GM12878 (cell line): Measurements from ENCODE around the gene RAB3A. TPM values are rescaled to one million over a fixed set of nuclear protein-coding genes. Genes with fewer than 3 reads are reported as not detected.

Source experiments
- ATAC-seq: fragments of 200-7000 bp; cut with Tn5 transposase; 3 replicates; pipeline ENCODE4 v1.9.1; 2020; ENCODE audit warnings: mild to moderate bottlenecking, moderate library complexity
- BruUV-seq: library from RNA; stranded (reverse); fragments of 400-500 nt; replicated peaks from 2 replicates; lab custom pipeline; 2021; lab: Mats Ljungman, UMichigan
- CTCF ChIA-PET: fragments of 300-600 bp; sonication (Branson Sonifier 250); formaldehyde crosslinking; extraction: SDS; loops from one replicate; lab custom pipeline; 2021; ENCODE audit warnings: inconsistent platforms; lab: Yijun Ruan, JAX
- POLR2A ChIA-PET: fragments of 350-600 bp; formaldehyde crosslinking; extraction: SDS; loops from one replicate; lab custom pipeline; 2021; ENCODE audit warnings: inconsistent platforms; lab: Charles Lee
- RAD21 ChIA-PET: fragments of 300-600 bp; sonication (Branson Sonifier 250); formaldehyde crosslinking; loops from one replicate; lab custom pipeline; 2023; ENCODE audit warnings: antibody characterized with exemption; ENCODE audit not compliant: unreplicated experiment; lab: Charles Lee
- SMC1A ChIA-PET: fragments of 300-600 bp; sonication (Branson Sonifier 250); formaldehyde crosslinking; loops from one replicate; lab custom pipeline; 2023; ENCODE audit not compliant: unreplicated experiment, uncharacterized antibody; lab: Charles Lee
- DNase-seq: peaks from one replicate; pipeline ENCODE4 v3.0.0-alpha.2; 2011; ENCODE audit warnings: low read depth, low spot score
- FAIRE-seq: peaks from 3 replicates; lab custom pipeline; 2011; peaks lifted over from hg19 to GRCh38; lab: Jason Lieb, UNC
- H2AFZ ChIP-seq: 2 replicates; pipeline ENCODE4 v1.6.0; 2011; ENCODE audit warnings: low read depth, low read length, control low read depth; ENCODE audit not compliant: control insufficient read depth
- H3K27ac ChIP-seq: 2 replicates; pipeline ENCODE4 v1.5.1; 2011; ENCODE audit warnings: control low read depth; ENCODE audit not compliant: control insufficient read depth, insufficient read depth
- H3K27me3 ChIP-seq, 2 experiments: replicated peaks in 1 of 2; 2 replicates each; pipeline versions ENCODE4 v1.6.0 to v1.6.1; 2011; ENCODE audit warnings: low read length in 1 of 2; ENCODE audit not compliant: control insufficient read depth in 2 of 2, insufficient read depth in 2 of 2
- H3K36me3 ChIP-seq, 2 experiments: 2 replicates each; pipeline ENCODE4 v1.5.1; 2011; ENCODE audit warnings: low read length in 1 of 2; ENCODE audit not compliant: control insufficient read depth in 2 of 2, insufficient read depth in 2 of 2
- H3K4me1 ChIP-seq: 2 replicates; pipeline ENCODE4 v1.6.1; 2011; ENCODE audit warnings: mild to moderate bottlenecking, low read length, moderate library complexity, mixed read lengths; ENCODE audit not compliant: control insufficient read depth, insufficient read depth
- H3K4me2 ChIP-seq: 2 replicates; pipeline ENCODE4 v1.6.0; 2011; ENCODE audit warnings: control low read depth; ENCODE audit not compliant: control insufficient read depth, insufficient read depth
- H3K4me3 ChIP-seq: fragments of 200-600 bp; sonication (generic); 2 replicates; pipeline ENCODE4 v1.5.1; 2016
- H3K79me2 ChIP-seq: 2 replicates; pipeline ENCODE4 v1.6.0; 2011; ENCODE audit warnings: low read length; ENCODE audit not compliant: control insufficient read depth, insufficient read depth
- H3K9ac ChIP-seq: 2 replicates; pipeline ENCODE4 v1.8.0; 2011; ENCODE audit warnings: low read length, control low read depth, mixed read lengths; ENCODE audit not compliant: control insufficient read depth, insufficient read depth
- H3K9me3 ChIP-seq: replicated peaks from 3 replicates; pipeline ENCODE4 v1.5.1; 2011; ENCODE audit warnings: mild to moderate bottlenecking, low read length; ENCODE audit not compliant: control insufficient read depth, insufficient read depth
- H4K20me1 ChIP-seq: 2 replicates; pipeline ENCODE4 v1.6.0; 2011; ENCODE audit not compliant: control insufficient read depth, insufficient read depth
- BCL3 ChIP-seq: IDR thresholded peaks from 2 replicates; pipeline ENCODE4 v1.6.1; 2011; ENCODE audit warnings: borderline replicate concordance, low read depth, mild to moderate bottlenecking, moderate library complexity, low read length; ENCODE audit not compliant: insufficient read depth, poor library complexity, severe bottlenecking
- CEBPB ChIP-seq, 2 experiments: fragments of 150-350 bp in 1 of 2; IDR thresholded peaks; 2 replicates each; pipeline ENCODE4 v1.6.1; 2012 to 2014; ENCODE audit warnings: low read depth in 2 of 2, low read length in 2 of 2, borderline replicate concordance in 1 of 2, inconsistent platforms in 1 of 2
- ELK1 ChIP-seq: IDR thresholded peaks from 2 replicates; pipeline ENCODE4 v1.6.1; 2012; ENCODE audit warnings: low read depth, low read length, improper control_type of control experiment
- IRF4 ChIP-seq: IDR thresholded peaks from 2 replicates; pipeline ENCODE4 v1.6.1; 2011; ENCODE audit warnings: low read depth, low read length
- JUNB ChIP-seq: IDR thresholded peaks from 2 replicates; pipeline ENCODE4 v1.6.1; 2016; ENCODE audit warnings: antibody characterized with exemption, mild to moderate bottlenecking
- MEF2B ChIP-seq: fragments of 450-650 bp; IDR thresholded peaks from 2 replicates; pipeline ENCODE4 v1.6.1; 2018; ENCODE audit warnings: mild to moderate bottlenecking, moderate library complexity; ENCODE audit not compliant: partially characterized antibody, poor library complexity, severe bottlenecking
- MYC ChIP-seq: IDR thresholded peaks from 2 replicates; pipeline ENCODE4 v1.6.1; 2011; ENCODE audit warnings: mild to moderate bottlenecking, low read length, moderate library complexity, inconsistent platforms; ENCODE audit not compliant: insufficient read depth, insufficient replicate concordance, insufficient read length, severe bottlenecking
- NRF1 ChIP-seq: conservative IDR thresholded peaks from 2 replicates; pipeline ENCODE4 v1.6.1; 2011; ENCODE audit warnings: mild to moderate bottlenecking, low read depth, low read length, improper control_type of control experiment
- POLR2A ChIP-seq: IDR thresholded peaks from 2 replicates; pipeline ENCODE4 v1.6.1; 2011; ENCODE audit warnings: low read depth, mild to moderate bottlenecking, low read length
- POLR2AphosphoS2 ChIP-seq: IDR thresholded peaks from 2 replicates; pipeline ENCODE4 v1.6.1; 2011; ENCODE audit warnings: low read depth, mild to moderate bottlenecking, low read length, improper control_type of control experiment, moderate library complexity
- TBL1XR1 ChIP-seq: IDR thresholded peaks from 2 replicates; pipeline ENCODE4 v1.6.1; 2012; ENCODE audit warnings: low read depth, low read length, improper control_type of control experiment
- ZNF24 ChIP-seq: fragments of 450-650 bp; IDR thresholded peaks from 2 replicates; pipeline ENCODE4 v1.6.1; 2017; ENCODE audit warnings: antibody characterized with exemption, mild to moderate bottlenecking
- ZNF384 ChIP-seq: IDR thresholded peaks from 2 replicates; pipeline ENCODE4 v1.6.1; 2012; ENCODE audit warnings: low read depth, mild to moderate bottlenecking, low read length, improper control_type of control experiment, borderline replicate concordance
- WGBS: methylation state at CpG from one replicate; pipeline ENCODE4 v1.1.6; 2016; ENCODE audit warnings: low lambda C conversion rate; ENCODE audit not compliant: insufficient replicate concordance, insufficient coverage; ENCODE audit errors: missing lambda C conversion rate; 5-methylcytosine and 5-hydroxymethylcytosine counted together
- in situ Hi-C: fragments of 300-500 bp; cut with MboI; formaldehyde crosslinking; loops from 9 replicates; pipeline ENCODE4 v1.14.3; 2018; ENCODE audit warnings: mixed read lengths
- intact Hi-C: fragments of 100-400 bp; cut with micrococcal nuclease; formaldehyde crosslinking; loops from one replicate; pipeline ENCODE4 v1.14.2; 2022; ENCODE audit not compliant: unreplicated experiment
- polyA plus RNA-seq, 11 experiments: library from polyadenylated mRNA; depleted of rRNA in 4 of 11; unstranded in 6 of 11; stranded (reverse) in 5 of 11; fragments of >200 nt; fragmentation: Nextera tagmentation in 4 of 11; fragmentation: Illumina TruSeq in 1 of 11; extraction: Ambion mirVana in 4 of 11; extraction: Trizol in 1 of 11; gene quantifications; 1 replicate in 1 of 11; 2 replicates in 10 of 11; pipeline versions ENCODE4 v1.2.1 to v1.2.3, GENCODE V29; 2011 to 2016; ENCODE audit warnings: inconsistent platforms in 2 of 11, missing spikeins in 2 of 11, low read depth in 1 of 11
- total RNA-seq, 4 experiments: library from RNA; depleted of rRNA in 3 of 4; stranded (reverse); fragments of >200 nt in 3 of 4; fragmentation: Illumina TruSeq in 1 of 4; extraction: Trizol in 1 of 4; gene quantifications; 2 replicates each; pipeline versions ENCODE4 v1.2.1 to v1.2.3, GENCODE V29; 2013 to 2021

Gene RAB3A
- total and polyA plus RNA-seq, 10 of the 15 experiments (the other 5 are each of a cell fraction or from before 2014, with no cell fraction given), result 0.07 to 3.5 (median 1.2) TPM; not detected in 1

GRCh38 chr19:18197306-18197705 is 6.5 kb downstream of the RAB3A start:
- FAIRE-seq, result no peak
- no TSS peak for BruUV-seq

More at GRCh38 chr19:18197306-18197705, 6.5 kb downstream of the RAB3A start:
- in situ Hi-C loops, result no loop called here
- Histone ChIP-seq H3K4me1 (peaks cover 8% of the 10 kb centered on the region), H3K27me3 (no peaks in the 10 kb centered on the region), H4K20me1 (no peaks in the 10 kb centered on the region), H3K4me3 (no peak overlapping the region), H3K9me3 (no peaks in the 10 kb centered on the region)
- DNase-seq (no peak), ATAC-seq (no peak)
- CTCF ChIA-PET, result no interaction called here
- RAD21 ChIA-PET, result no interaction called here
- POLR2A ChIA-PET, result no interaction called here
- no peak for TF ChIP-seq CEBPB (IDR thresholded peaks at IDR 0.05; ENCODE audit: borderline replicate concordance in 1 of 2, low read depth in 2 of 2, low read length in 2 of 2)
- no peak for TF ChIP-seq JUNB
- no peak for TF ChIP-seq TBL1XR1
- TF ChIP-seq MEF2B, result no peak
- TF ChIP-seq IRF4, result no peak
- no peak for TF ChIP-seq NRF1
- TF ChIP-seq POLR2AphosphoS2, result no peak
- TF ChIP-seq ELK1, result no peak
- TF ChIP-seq ZNF384, result no peak
- TF ChIP-seq POLR2A, result no peak
- no peak for TF ChIP-seq ZNF24
- TF ChIP-seq BCL3, result no peak
- no peak for TF ChIP-seq MYC
- TF ChIP-seq, all 136 proteins: peak for 0
- Histone ChIP-seq H3K36me3 (peaks cover 5 to 20% of the 10 kb centered on the region in 2 experiments; a peak in 3 of 4 replicates), H3K4me2 (no peak overlapping the region), H3K27ac (no peak overlapping the region), H2AFZ (no peak overlapping the region), H3K9ac (no peak overlapping the region), H3K79me2 (peaks cover 7% of the 10 kb centered on the region)
- WGBS, result 85% methylated on average over 17 of the region's 18 CpGs
- SMC1A ChIA-PET, result no interaction called here
- intact Hi-C loops, result no loop called here
